ENCODE measurements around the gene SMTN. TPM values are rescaled to one million over a fixed set of nuclear protein-coding genes. Genes with fewer than 3 reads are reported as not detected.
"Not testable (repeated sequence)": the region's sequence is repeated elsewhere in the genome, so short reads cannot be mapped to it uniquely, and the experiment has no call there.

The SMTN gene
- total RNA-seq, 1 donor from 2014 or later = 250 TPM

DNA sequence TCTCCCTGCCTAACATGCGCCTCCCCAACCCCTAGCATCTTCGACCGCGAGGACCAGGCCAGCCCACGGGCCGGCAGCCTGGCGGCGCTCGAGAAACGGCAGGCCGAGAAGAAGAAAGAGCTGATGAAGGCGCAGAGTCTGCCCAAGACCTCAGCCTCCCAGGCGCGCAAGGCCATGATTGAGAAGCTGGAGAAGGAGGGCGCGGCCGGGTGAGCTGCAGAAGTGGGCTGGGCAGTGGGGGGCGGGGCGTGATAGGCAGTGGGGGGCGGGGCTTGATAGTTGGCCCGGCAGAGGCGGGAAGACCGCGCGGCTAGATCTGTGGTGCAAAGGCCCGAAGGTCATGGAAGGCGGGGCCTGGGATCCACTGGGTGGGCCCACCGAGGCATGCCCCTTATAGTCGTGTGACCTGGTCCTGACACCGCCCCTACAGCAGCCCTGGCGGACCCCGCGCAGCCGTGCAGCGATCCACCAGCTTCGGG, 17.6 kb downstream of the SMTN start:
- intact Hi-C loops (cut with DNase I) = no loop called here
- peak; percentile 74 for DNase-seq (ENCODE audit: missing footprints)
- no peak for ATAC-seq

- peak; percentile 22 for DNase-seq (ENCODE audit: missing footprints)
- ATAC-seq = no peak
- intact Hi-C loops (cut with DNase I) = no loop called here
Measured at GRCh38 chr22:31099386-31099785, 18.3 kb downstream of the SMTN start.

- intact Hi-C loops (cut with DNase I) = no loop called here
- no peak for ATAC-seq
Measured at GRCh38 chr22:31099841-31100761, 19.0 kb downstream of the SMTN start.

DNA sequence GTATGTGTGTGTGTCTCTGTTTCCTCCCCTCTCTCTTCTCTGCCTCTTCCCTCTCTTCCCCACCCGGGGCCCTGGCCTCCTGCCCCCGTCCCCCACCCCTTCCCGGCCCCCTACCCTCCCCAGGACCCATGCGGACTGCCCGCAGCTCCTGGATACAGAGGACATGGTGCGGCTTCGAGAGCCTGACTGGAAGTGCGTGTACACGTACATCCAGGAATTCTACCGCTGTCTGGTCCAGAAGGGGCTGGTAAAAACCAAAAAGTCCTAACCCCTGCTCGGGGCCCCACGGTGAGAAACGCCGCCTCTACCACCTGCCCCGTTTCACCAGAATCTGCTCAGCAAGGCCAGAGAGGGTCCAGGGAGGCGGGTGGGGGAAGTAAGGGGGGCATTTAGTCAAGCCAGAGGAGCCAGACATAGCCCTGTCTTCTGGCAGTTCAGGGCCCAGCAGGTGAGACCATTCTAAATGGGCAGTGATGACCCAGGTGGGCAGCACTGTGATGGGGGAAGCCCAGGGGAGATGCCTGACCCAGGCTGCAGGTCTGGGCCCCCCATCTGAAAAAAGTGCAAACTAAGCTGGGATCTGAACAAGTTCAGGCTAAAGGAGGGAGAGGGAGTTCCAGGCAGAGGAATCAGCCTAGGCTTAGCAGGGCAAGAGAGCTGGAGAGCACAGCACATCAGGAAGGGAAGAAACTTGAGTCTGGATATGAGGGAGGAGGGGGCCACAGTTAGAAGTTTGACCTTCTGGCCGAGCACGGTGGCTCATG, 19.8 kb downstream of the SMTN start:
- peak; percentile 50 for DNase-seq (ENCODE audit: missing footprints)
- intact Hi-C loops (cut with DNase I) = no loop called here
- ATAC-seq = no peak

More at GRCh38 chr22:31099841-31100761, 19.0 kb downstream of the SMTN start:
- DNase-seq (ENCODE audit: missing footprints) = peak; percentile 72

DNA sequence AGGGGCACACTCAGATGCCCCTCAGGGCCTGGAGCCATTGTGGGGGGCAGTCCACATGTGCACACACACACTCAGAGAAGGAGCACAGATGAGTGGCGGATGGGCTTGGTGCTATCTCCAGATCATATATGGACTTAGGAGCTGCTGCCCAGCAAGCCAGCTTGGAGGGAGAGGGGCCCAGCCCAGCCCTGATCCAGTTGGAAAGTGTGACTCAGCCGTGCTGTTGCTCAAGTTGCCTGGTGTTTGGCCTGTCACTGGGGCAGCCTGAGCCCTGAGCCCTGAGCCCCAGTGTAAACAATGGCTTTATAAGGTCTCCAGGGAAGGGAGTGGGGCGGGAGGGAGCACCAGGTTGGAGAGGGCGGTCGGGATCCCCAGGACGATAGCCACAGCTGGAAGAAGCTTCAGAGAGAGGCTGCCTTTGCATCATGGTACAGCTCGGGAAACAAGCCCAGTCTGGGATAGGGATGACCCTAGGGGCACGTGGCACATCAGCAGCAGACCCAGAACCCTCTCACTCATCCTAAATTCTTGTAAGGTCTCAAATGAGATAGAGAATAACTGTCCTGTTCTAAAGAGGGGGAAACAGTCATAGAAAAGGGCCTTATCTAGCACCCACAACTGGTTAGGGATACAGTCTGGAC, 21.4 kb downstream of the SMTN start:
- ATAC-seq = peak; percentile 61
- DNase-seq (ENCODE audit: missing footprints) = peak; percentile 86
- intact Hi-C loops (cut with DNase I) = no loop called here

DNA sequence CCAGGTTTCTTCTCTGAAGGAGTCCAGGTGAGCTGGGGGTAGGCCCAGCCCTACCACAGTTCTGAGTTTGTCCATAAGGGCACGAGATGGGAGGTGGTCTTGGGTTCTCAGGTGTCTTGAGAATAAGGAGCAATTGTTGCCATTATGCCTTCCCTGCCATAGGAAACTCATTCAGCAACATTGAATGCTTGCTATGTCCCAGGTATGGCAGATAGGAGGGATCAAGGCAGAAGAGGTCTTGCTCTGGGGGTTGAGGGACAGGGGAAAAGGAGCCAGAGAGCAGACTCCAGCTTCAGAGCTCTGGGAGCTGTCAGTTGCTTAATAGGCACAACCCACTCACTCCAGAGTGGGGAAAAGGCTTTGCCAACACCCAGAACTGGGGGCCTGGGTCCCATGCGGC, 22.0 kb downstream of the SMTN start:
- intact Hi-C loops (cut with DNase I) = no loop called here
- no peak for ATAC-seq
- no peak for DNase-seq (ENCODE audit: missing footprints)

- intact Hi-C loops (cut with DNase I) = no loop called here
- peak; percentile 67 for DNase-seq (ENCODE audit: missing footprints)
- ATAC-seq = no peak
Measured at GRCh38 chr22:31103899-31104694, 23.0 kb downstream of the SMTN start.

DNA sequence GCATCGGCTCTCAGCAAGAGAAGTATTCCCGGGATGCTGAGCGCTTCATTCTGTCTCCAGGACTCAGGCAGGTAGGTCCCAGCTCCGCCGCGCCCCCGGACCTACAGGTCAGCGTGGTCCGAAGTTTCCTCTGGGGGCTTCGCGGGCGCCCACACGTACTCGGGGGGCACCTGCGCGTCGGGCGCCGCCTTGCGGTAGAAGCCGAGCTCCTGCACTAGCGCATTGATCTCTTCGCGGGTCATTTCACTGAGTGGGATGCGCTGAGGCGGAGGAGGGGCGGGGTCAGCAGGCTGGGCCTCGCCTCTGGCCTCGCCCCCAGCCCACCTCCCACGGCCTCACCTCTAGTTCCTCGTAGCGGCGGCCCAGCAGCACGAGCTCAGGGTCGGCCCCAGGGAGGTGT, 23.8 kb downstream of the SMTN start:
- ATAC-seq (no peak), DNase-seq (ENCODE audit: missing footprints) (peak; percentile 64)
- intact Hi-C loops (cut with DNase I) = no loop called here

GRCh38 chr22:31105282-31105929, 24.3 kb downstream of the SMTN start:
- intact Hi-C loops (cut with DNase I) = no loop called here
- DNase-seq (ENCODE audit: missing footprints) = no peak
- no peak for ATAC-seq

DNA sequence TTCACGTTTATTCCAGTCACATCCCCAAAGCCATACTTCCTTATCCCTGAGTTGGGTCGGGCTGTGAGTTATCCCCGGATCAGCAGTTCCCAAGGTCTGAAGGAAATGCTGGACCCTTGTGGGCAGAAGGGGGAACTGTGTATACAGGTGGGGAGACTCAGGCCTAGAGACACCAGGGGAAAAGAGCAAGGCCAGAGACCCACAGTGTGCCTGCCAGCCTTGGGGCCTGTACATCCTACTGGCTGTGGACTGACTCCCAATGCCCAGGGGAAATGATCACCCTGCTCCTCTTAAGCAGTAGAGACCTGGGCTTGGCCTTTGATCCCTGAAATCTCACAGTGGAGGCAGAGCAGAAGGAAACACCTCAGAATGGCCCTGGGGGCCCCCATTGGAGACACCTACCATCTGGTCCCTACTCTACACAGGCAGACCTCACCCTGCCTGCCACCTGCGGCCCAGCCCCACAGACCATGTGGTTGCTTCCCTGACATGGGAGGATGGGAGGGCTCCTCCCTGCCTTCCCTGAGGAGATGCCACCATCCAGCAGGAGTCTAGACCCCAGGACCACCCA, 25.0 kb downstream of the SMTN start:
- ATAC-seq = no peak
- DNase-seq (ENCODE audit: missing footprints) = no peak
- intact Hi-C loops (cut with DNase I) = loop anchor here (2.0 kb wide), 1 partner anchor 17 kb away; no protein-coding TSS in a partner anchor

DNA sequence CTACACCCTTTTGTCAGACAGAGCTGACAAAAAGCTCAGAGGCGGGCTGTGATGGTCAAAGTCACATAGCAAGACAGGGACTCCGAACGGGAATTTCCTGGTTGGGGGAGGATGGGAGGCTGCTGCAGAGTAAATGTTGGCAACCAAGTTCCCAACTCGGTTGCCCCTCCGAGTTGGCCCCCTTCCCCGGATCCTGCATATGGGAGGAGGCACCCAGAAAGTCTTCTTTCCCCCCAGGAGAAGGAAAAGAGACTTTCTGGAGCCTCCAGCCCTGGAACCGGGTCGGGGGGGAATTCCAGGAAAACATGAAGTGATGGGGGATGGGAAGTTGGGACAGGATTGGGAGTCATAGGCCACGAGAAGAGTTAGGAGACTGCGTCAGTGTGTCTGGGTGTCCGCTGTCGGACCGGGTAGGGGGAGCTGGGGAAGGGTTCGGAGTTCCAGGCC, 25.6 kb downstream of the SMTN start:
- intact Hi-C loops (cut with DNase I) = loop anchor here (1.0 to 2.0 kb wide), 2 partner anchors 18 to 43 kb away; no protein-coding TSS in a partner anchor
- peak; percentile 55 for DNase-seq (ENCODE audit: missing footprints)
- peak; percentile 8 for ATAC-seq

- DNase-seq (ENCODE audit: missing footprints) (peak; percentile 96), ATAC-seq (peak; percentile 95)
- intact Hi-C loops (cut with DNase I) = loop anchor here (1.0 to 2.0 kb wide), 2 partner anchors 19 to 42 kb away; no protein-coding TSS in a partner anchor
Measured at GRCh38 chr22:31107178-31107893, 26.2 kb downstream of the SMTN start, which contains the start of gene SELENOM. SELENOM (minus strand) TSS chr22:31107568; CDS start chr22:31107505, 63 bp downstream.

GRCh38 chr22:31107894-31108218, 26.7 kb downstream of the SMTN start:
- ATAC-seq = no peak
- intact Hi-C loops (cut with DNase I) = loop anchor here (1.0 to 2.0 kb wide), 2 partner anchors 19 to 41 kb away; no protein-coding TSS in a partner anchor
- no peak for DNase-seq (ENCODE audit: missing footprints)

GRCh38 chr22:31112547-31113091, 31.5 kb downstream of the SMTN start:
- intact Hi-C loops (cut with DNase I); DNase-seq (ENCODE audit: missing footprints); ATAC-seq: not testable (repeated sequence)

- intact Hi-C loops (cut with DNase I) = loop anchor here (2.0 kb wide), 1 partner anchor 23 kb away; no protein-coding TSS in a partner anchor
- DNase-seq (ENCODE audit: missing footprints) (peak; percentile 2), ATAC-seq (no peak)
Measured at GRCh38 chr22:31118046-31118820, 37.1 kb downstream of the SMTN start.
